Parathyroid adenoma (tissue), 2 donors: Measurements from ENCODE around the gene UBE2C.

Experiments used
- H2AFZ ChIP-seq: fragments of 300-600 bp; sonication (generic); one replicate; pipeline ENCODE4 v1.7.0; 2017; ENCODE audit warnings: antibody characterized with exemption, mild to moderate bottlenecking
- H3K27ac ChIP-seq: fragments of 300-600 bp; sonication (generic); one replicate; pipeline ENCODE4 v1.7.0; 2017
- H3K27me3 ChIP-seq: fragments of 300-600 bp; sonication (generic); one replicate; pipeline ENCODE4 v1.7.0; 2017; ENCODE audit warnings: low read length; ENCODE audit not compliant: control insufficient read depth, insufficient read depth
- H3K36me3 ChIP-seq: fragments of 300-600 bp; sonication (generic); one replicate; pipeline ENCODE4 v1.7.0; 2017; ENCODE audit warnings: low read length; ENCODE audit not compliant: control insufficient read depth, insufficient read depth
- H3K4me1 ChIP-seq: fragments of 300-600 bp; sonication (generic); one replicate; pipeline ENCODE4 v1.7.0; 2017; ENCODE audit warnings: control low read depth
- H3K4me2 ChIP-seq: fragments of 300-600 bp; sonication (generic); one replicate; pipeline ENCODE4 v1.7.0; 2017; ENCODE audit warnings: low read length
- H3K4me3 ChIP-seq: fragments of 300-600 bp; sonication (generic); one replicate; pipeline ENCODE4 v1.7.0; 2017; ENCODE audit warnings: low read depth, low read length
- H3K79me2 ChIP-seq: fragments of 300-600 bp; sonication (generic); one replicate; pipeline ENCODE4 v1.7.0; 2017; ENCODE audit warnings: control low read depth
- H3K9ac ChIP-seq: fragments of 300-600 bp; sonication (generic); one replicate; pipeline ENCODE4 v1.7.0; 2017; ENCODE audit warnings: mild to moderate bottlenecking
- H3K9me3 ChIP-seq: fragments of 300-600 bp; sonication (generic); one replicate; pipeline ENCODE4 v1.7.0; 2017; ENCODE audit warnings: low read length; ENCODE audit not compliant: control insufficient read depth
- CTCF ChIP-seq: fragments of 300-600 bp; sonication (generic); IDR thresholded peaks from one replicate; pipeline ENCODE4 v1.7.0; 2017; ENCODE audit warnings: antibody characterized with exemption, mild to moderate bottlenecking
- donor health status: primary hyperparathyroidism.

Gene UBE2C

GRCh38 chr20:45819466-45819865 lies 7.0 kb downstream of the UBE2C start:
- no peak overlapping the region for H3K9ac ChIP-seq
- peaks cover 5% of the 10 kb centered on the region for H3K4me1 ChIP-seq
- no peak overlapping the region for H2AFZ ChIP-seq
- no peaks in the 10 kb centered on the region for H3K79me2 ChIP-seq
- no peak overlapping the region for H3K4me3 ChIP-seq
- H3K4me2 ChIP-seq = no peak overlapping the region
- no peak for TF ChIP-seq CTCF
- H3K27me3 ChIP-seq = no peaks in the 10 kb centered on the region
- no peaks in the 10 kb centered on the region for H3K36me3 ChIP-seq
- H3K9me3 ChIP-seq = no peaks in the 10 kb centered on the region
- H3K27ac ChIP-seq = no peak overlapping the region

GRCh38 chr20:45821947-45822346 lies 9.5 kb downstream of the UBE2C start:
- no peaks in the 10 kb centered on the region for H3K36me3 ChIP-seq
- no peaks in the 10 kb centered on the region for H3K79me2 ChIP-seq
- H3K9ac ChIP-seq = no peak overlapping the region
- TF ChIP-seq CTCF = no peak
- no peaks in the 10 kb centered on the region for H3K9me3 ChIP-seq
- H3K4me1 ChIP-seq = peaks cover 5% of the 10 kb centered on the region
- no peaks in the 10 kb centered on the region for H3K27me3 ChIP-seq
- H2AFZ ChIP-seq = no peak overlapping the region
- H3K4me2 ChIP-seq = no peak overlapping the region
- no peak overlapping the region for H3K4me3 ChIP-seq
- no peak overlapping the region for H3K27ac ChIP-seq

- Histone ChIP-seq H3K4me3 (no peak overlapping the region), H3K27me3 (no peaks in the 10 kb centered on the region), H3K79me2 (no peaks in the 10 kb centered on the region), H2AFZ (peak overlapping the region; percentile 75), H3K9me3 (no peaks in the 10 kb centered on the region), H3K4me2 (no peak overlapping the region), H3K4me1 (peaks cover 5% of the 10 kb centered on the region), H3K9ac (no peak overlapping the region), H3K36me3 (no peaks in the 10 kb centered on the region), H3K27ac (no peak overlapping the region)
- no peak for TF ChIP-seq CTCF
These were observed 10.4 kb downstream of the UBE2C start for GRCh38 chr20:45822857-45823256.

GRCh38 chr20:45823949-45824835 lies 11.7 kb downstream of the UBE2C start:
- TF ChIP-seq CTCF = peak; percentile 34
- Histone ChIP-seq H3K9me3 (no peaks in the 10 kb centered on the region), H3K4me1 (peaks cover 13% of the 10 kb centered on the region), H3K27me3 (no peaks in the 10 kb centered on the region), H2AFZ (peak overlapping the region; percentile 84), H3K27ac (no peak overlapping the region), H3K4me3 (no peak overlapping the region), H3K4me2 (peak overlapping the region; percentile 30), H3K79me2 (no peaks in the 10 kb centered on the region), H3K36me3 (no peaks in the 10 kb centered on the region), H3K9ac (no peak overlapping the region)
